HG03354 (cell line): ENCODE measurements around the gene FPR1.

Experiments
- ATAC-seq: cut with Tn5 transposase; IDR thresholded peaks from one replicate; pipeline ENCODE4 v1.9.1; 2021; ENCODE audit warnings: mild to moderate bottlenecking; ENCODE audit not compliant: unreplicated experiment, poor library complexity, severe bottlenecking

FPR1 gene

GRCh38 chr19:51751655-51752054 is at the start of gene FPR1:
Gene FPR1, minus strand, starts transcription at chr19:51751878. Its CDS starts 4,884 bp downstream, at chr19:51746994.
- ATAC-seq: no peak

- no peak for ATAC-seq
Observed at GRCh38 chr19:51800473-51801244, 49.0 kb upstream of the FPR1 start.

- ATAC-seq: no peak
Observed at GRCh38 chr19:51799774-51800472, 48.2 kb upstream of the FPR1 start.

- ATAC-seq: no peak
Observed at GRCh38 chr19:51799034-51799773, 47.5 kb upstream of the FPR1 start.

- ATAC-seq: no peak
Observed at GRCh38 chr19:51798062-51798461, 46.4 kb upstream of the FPR1 start.

- no peak for ATAC-seq
Observed at GRCh38 chr19:51797480-51797879, 45.8 kb upstream of the FPR1 start.

GRCh38 chr19:51796195-51796679 is 44.6 kb upstream of the FPR1 start:
- no peak for ATAC-seq

- ATAC-seq: no peak
Observed at GRCh38 chr19:51794885-51795490, 43.3 kb upstream of the FPR1 start, which contains the start of gene FPR3. Gene FPR3, plus strand, starts transcription at chr19:51795157. Its CDS starts 28,592 bp downstream, at chr19:51823749.

GRCh38 chr19:51793994-51794393 is 42.3 kb upstream of the FPR1 start:
- ATAC-seq: no peak

GRCh38 chr19:51792932-51793331 is 41.3 kb upstream of the FPR1 start:
- ATAC-seq: no peak

- ATAC-seq: no peak
Observed at GRCh38 chr19:51789061-51789795, 37.5 kb upstream of the FPR1 start.

- ATAC-seq: no peak
Observed at GRCh38 chr19:51788029-51788428, 36.4 kb upstream of the FPR1 start.

GRCh38 chr19:51786646-51787494 is 35.2 kb upstream of the FPR1 start:
- ATAC-seq: no peak

- no peak for ATAC-seq
Observed at GRCh38 chr19:51784922-51785690, 33.4 kb upstream of the FPR1 start.

GRCh38 chr19:51784109-51784785 is 32.6 kb upstream of the FPR1 start:
- ATAC-seq: no peak

GRCh38 chr19:51783372-51783771 is 31.7 kb upstream of the FPR1 start:
- ATAC-seq: no peak

- ATAC-seq: no peak
Observed at GRCh38 chr19:51781999-51782398, 30.3 kb upstream of the FPR1 start.
